H9 (cell line): ENCODE data around the gene NUDT3. TPM values are rescaled to one million over a fixed set of nuclear protein-coding genes. Genes with fewer than 3 reads are reported as not detected.
"Not testable (repeated sequence)": the region's sequence is repeated elsewhere in the genome, so short reads cannot be mapped to it uniquely, and the experiment has no call there.

Source experiments
- DNase-seq: peaks from one replicate; pipeline ENCODE4 v3.0.0-alpha.2; 2017
- H2AFZ ChIP-seq: one replicate; pipeline ENCODE4 v1.6.1; 2013; ENCODE audit warnings: mild to moderate bottlenecking, low read length, control low read depth, moderate library complexity
- H2AK5ac ChIP-seq: 2 replicates; pipeline ENCODE4 v1.6.1; 2013; ENCODE audit warnings: low read length, control low read depth, mixed read lengths; ENCODE audit not compliant: insufficient read length
- H2BK120ac ChIP-seq: one replicate; pipeline ENCODE4 v1.6.1; 2013; ENCODE audit warnings: low read depth, mild to moderate bottlenecking, low read length, control low read depth, inconsistent platforms; ENCODE audit not compliant: poor library complexity, severe bottlenecking
- H2BK12ac ChIP-seq: 2 replicates; pipeline ENCODE4 v1.6.1; 2013; ENCODE audit warnings: low read length, control low read depth, mixed read lengths, low read depth; ENCODE audit not compliant: insufficient read length
- H2BK15ac ChIP-seq: 2 replicates; pipeline ENCODE4 v1.6.1; 2013; ENCODE audit warnings: low read depth, low read length, control low read depth
- H2BK20ac ChIP-seq: one replicate; pipeline ENCODE4 v1.6.1; 2013; ENCODE audit warnings: low read depth, mild to moderate bottlenecking, low read length, control low read depth, inconsistent platforms; ENCODE audit not compliant: poor library complexity, severe bottlenecking
- H2BK5ac ChIP-seq: 2 replicates; pipeline ENCODE4 v1.6.1; 2013; ENCODE audit warnings: low read length, control low read depth, mixed read lengths; ENCODE audit not compliant: insufficient read length
- H3K14ac ChIP-seq: 2 replicates; pipeline ENCODE4 v1.6.1; 2013; ENCODE audit warnings: low read length, control low read depth; ENCODE audit not compliant: insufficient read depth
- H3K18ac ChIP-seq: 2 replicates; pipeline ENCODE4 v1.6.1; 2013; ENCODE audit warnings: low read depth, mild to moderate bottlenecking, mixed read lengths, low read length, control low read depth; ENCODE audit not compliant: insufficient read length
- H3K23ac ChIP-seq: 2 replicates; pipeline ENCODE4 v1.6.1; 2013; ENCODE audit warnings: low read length, control low read depth, mixed read lengths, low read depth; ENCODE audit not compliant: insufficient read length
- H3K23me2 ChIP-seq: 2 replicates; pipeline ENCODE4 v1.6.1; 2013; ENCODE audit warnings: low read depth, mild to moderate bottlenecking, mixed read lengths, low read length, control low read depth; ENCODE audit not compliant: insufficient read length, poor library complexity, severe bottlenecking
- H3K27ac ChIP-seq: 2 replicates; pipeline ENCODE4 v1.5.1; 2013; ENCODE audit warnings: low read length, control low read depth, mixed read lengths, low read depth; ENCODE audit not compliant: insufficient read length
- H3K27me3 ChIP-seq: 2 replicates; pipeline ENCODE4 v1.6.1; 2013; ENCODE audit warnings: low read length, control low read depth, inconsistent platforms; ENCODE audit not compliant: insufficient read depth
- H3K4ac ChIP-seq: 2 replicates; pipeline ENCODE4 v1.6.1; 2013; ENCODE audit warnings: low read depth, mild to moderate bottlenecking, control low read depth, inconsistent platforms, low read length, moderate library complexity
- H3K4me1 ChIP-seq: 2 replicates; pipeline ENCODE4 v1.6.1; 2013; ENCODE audit warnings: low read length, control low read depth, inconsistent platforms; ENCODE audit not compliant: insufficient read depth
- H3K4me2 ChIP-seq: 2 replicates; pipeline ENCODE4 v1.6.1; 2013; ENCODE audit warnings: low read length, control low read depth, mixed read lengths; ENCODE audit not compliant: insufficient read length, insufficient read depth
- H3K56ac ChIP-seq: 2 replicates; pipeline ENCODE4 v1.6.1; 2013; ENCODE audit warnings: low read depth, mild to moderate bottlenecking, mixed read lengths, low read length, control low read depth; ENCODE audit not compliant: insufficient read length
- H3K79me1 ChIP-seq: 2 replicates; pipeline ENCODE4 v1.6.1; 2013; ENCODE audit warnings: low read depth, mild to moderate bottlenecking, moderate library complexity, low read length, control low read depth, inconsistent platforms; ENCODE audit not compliant: insufficient read depth, poor library complexity, severe bottlenecking
- H3K79me2 ChIP-seq: 2 replicates; pipeline ENCODE4 v1.6.1; 2013; ENCODE audit warnings: low read length, control low read depth, inconsistent platforms; ENCODE audit not compliant: insufficient read depth
- H3K9ac ChIP-seq: 2 replicates; pipeline ENCODE4 v1.6.1; 2013; ENCODE audit warnings: low read length, control low read depth, mixed read lengths; ENCODE audit not compliant: insufficient read length; ENCODE audit errors: extremely low read depth
- H3K9me3 ChIP-seq: one replicate; pipeline ENCODE4 v1.6.1; 2013; ENCODE audit warnings: low read depth, low read length, inconsistent platforms; ENCODE audit not compliant: control insufficient read depth
- H3T11ph ChIP-seq: one replicate; pipeline ENCODE4 v1.6.1; 2013; ENCODE audit warnings: mild to moderate bottlenecking, low read length, control low read depth, inconsistent platforms
- H4K20me1 ChIP-seq: one replicate; pipeline ENCODE4 v1.6.1; 2013; ENCODE audit not compliant: control insufficient read depth, insufficient read length, insufficient read depth
- H4K5ac ChIP-seq: 2 replicates; pipeline ENCODE4 v1.6.1; 2013; ENCODE audit warnings: low read depth, mild to moderate bottlenecking, mixed read lengths, low read length, control low read depth; ENCODE audit not compliant: insufficient read length
- H4K8ac ChIP-seq: replicated peaks from 2 replicates; pipeline ENCODE4 v1.6.1; 2013; ENCODE audit warnings: low read length, control low read depth, mixed read lengths, low read depth; ENCODE audit not compliant: insufficient read length
- H4K91ac ChIP-seq: 2 replicates; pipeline ENCODE4 v1.6.1; 2013; ENCODE audit warnings: low read depth, mild to moderate bottlenecking, moderate library complexity, mixed read lengths, low read length, control low read depth; ENCODE audit not compliant: insufficient read length
- H3K27ac Mint-ChIP-seq, 3 experiments: 2 replicates in 2 of 3; 3 replicates in 1 of 3; pipeline ENCODE4 v1.8.0; 2020 to 2021; ENCODE audit warnings: mixed read lengths in 3 of 3, mild to moderate bottlenecking in 1 of 3, moderate library complexity in 1 of 3
- H3K27me3 Mint-ChIP-seq: 2 replicates; pipeline ENCODE4 v1.8.0; 2021; ENCODE audit warnings: low read depth, mild to moderate bottlenecking, moderate library complexity, mixed read lengths
- H3K36me3 Mint-ChIP-seq, 3 experiments: 2 replicates in 2 of 3; 3 replicates in 1 of 3; pipeline ENCODE4 v1.8.0; 2020 to 2021; ENCODE audit warnings: low read depth in 3 of 3, mixed read lengths in 3 of 3; ENCODE audit not compliant: insufficient read depth in 1 of 3
- H3K4me1 Mint-ChIP-seq, 2 experiments: 2 replicates each; pipeline ENCODE4 v1.8.0; 2020; ENCODE audit warnings: mixed read lengths in 2 of 2
- H3K4me3 Mint-ChIP-seq, 2 experiments: 2 replicates in 1 of 2; 3 replicates in 1 of 2; pipeline ENCODE4 v1.8.0; 2020 to 2021; ENCODE audit warnings: mild to moderate bottlenecking in 2 of 2, mixed read lengths in 2 of 2, moderate library complexity in 1 of 2
- H3K9me3 Mint-ChIP-seq, 2 experiments: 2 replicates in 1 of 2; 3 replicates in 1 of 2; pipeline ENCODE4 v1.8.0; 2020; ENCODE audit warnings: mild to moderate bottlenecking in 2 of 2, mixed read lengths in 2 of 2, moderate library complexity in 1 of 2
- WGBS: extraction: QIAGEN DNeasy Blood & Tissue Kit; methylation state at CpG from one replicate; pipeline ENCODE4 v1.1.7; 2013; ENCODE audit warnings: missing lambda C conversion rate, low lambda C conversion rate, mixed read lengths; ENCODE audit not compliant: insufficient read length; ENCODE audit errors: extremely low coverage; 5-methylcytosine and 5-hydroxymethylcytosine counted together
- total RNA-seq: library from RNA; stranded (reverse); gene quantifications from 2 replicates; pipeline ENCODE4 v1.2.1, GENCODE V29; 2021

The NUDT3 gene
- total RNA-seq, 1 experiment from 2014 or later, result 23.6 TPM

- H2BK15ac ChIP-seq, H2AFZ ChIP-seq, H4K91ac ChIP-seq, H3T11ph ChIP-seq, H3K23ac ChIP-seq, H2BK12ac ChIP-seq, H3K23me2 ChIP-seq, H3K27ac ChIP-seq, H3K14ac ChIP-seq, H3K27me3 ChIP-seq, H2BK20ac ChIP-seq, H3K9ac ChIP-seq, H3K9me3 ChIP-seq, H3K56ac ChIP-seq, H4K20me1 ChIP-seq, H4K8ac ChIP-seq, H3K4me1 ChIP-seq, H2BK120ac ChIP-seq, H4K5ac ChIP-seq, H3K79me2 ChIP-seq, H3K4me2 ChIP-seq, H3K79me1 ChIP-seq, H2BK5ac ChIP-seq, DNase-seq, H3K4ac ChIP-seq, H3K18ac ChIP-seq, H2AK5ac ChIP-seq, H3K9me3 Mint-ChIP-seq, H3K27me3 Mint-ChIP-seq: not testable (repeated sequence)
- H3K4me3 Mint-ChIP-seq, result peak overlapping the region in 1 of 2 experiments; percentile 67; a peak in 2 of 5 replicates
- H3K36me3 Mint-ChIP-seq, result peaks cover 43 to 61% (median 53%) of the 10 kb centered on the region in 3 experiments
- H3K27ac Mint-ChIP-seq, result peak overlapping the region; percentile 44 to 83 (median 83); a peak in 4 of 7 replicates
- peaks cover 54 to 66% of the 10 kb centered on the region in 2 experiments for H3K4me1 Mint-ChIP-seq
- WGBS, result no CpG with 5 or more reads among the region's 13 CpGs
These were observed 147.3 kb downstream of the NUDT3 start for GRCh38 chr6:34245032-34245760.
